K562 (cell line): ENCODE data around the gene COL6A2.

ENCODE experiments used
- EZH2 ChIP-seq: IDR thresholded peaks from 2 replicates; pipeline ENCODE4 v1.6.1; 2012; ENCODE audit warnings: low read depth, mild to moderate bottlenecking, inconsistent platforms, low read length, borderline replicate concordance
- YBX1 ChIP-seq: fragments of 450-650 bp; IDR thresholded peaks from 2 replicates; pipeline ENCODE4 v1.7.1; 2016; ENCODE audit warnings: mild to moderate bottlenecking
- ZNF174 ChIP-seq: fragments of 250-450 bp; sonication (Bioruptor Pico); IDR thresholded peaks from 2 replicates; pipeline ENCODE4 v1.4.0; 2020; ENCODE audit warnings: mild to moderate bottlenecking
- TF ChIP-seq, protein P1 (sequence below), 3 experiments: fragments of 200-800 bp in 1 of 3; fragments of 250-450 bp in 1 of 3; fragments of 450-650 bp in 1 of 3; sonication (Bioruptor Pico) in 1 of 3; sonication (Bioruptor generic) in 1 of 3; formaldehyde crosslinking in 1 of 3; IDR thresholded peaks; 2 replicates each; pipeline versions ENCODE4 v1.6.1 to v1.8.0; 2016 to 2022; ENCODE audit warnings: mild to moderate bottlenecking in 2 of 3, missing genetic modification characterization in 2 of 3, missing compliant biosample characterization in 1 of 3, moderate library complexity in 1 of 3
- TF ChIP-seq, protein P2 (sequence below): fragments of 250-450 bp; sonication (Bioruptor Pico); IDR thresholded peaks from 2 replicates; pipeline ENCODE4 v1.4.0; 2020; ENCODE audit warnings: mild to moderate bottlenecking, moderate library complexity
- TF ChIP-seq, protein P3 (sequence below): sonication (generic); formaldehyde crosslinking; IDR thresholded peaks from 2 replicates; pipeline ENCODE4 v1.8.1; 2023; ENCODE audit warnings: mild to moderate bottlenecking, missing genetic modification reagents

DNA sequence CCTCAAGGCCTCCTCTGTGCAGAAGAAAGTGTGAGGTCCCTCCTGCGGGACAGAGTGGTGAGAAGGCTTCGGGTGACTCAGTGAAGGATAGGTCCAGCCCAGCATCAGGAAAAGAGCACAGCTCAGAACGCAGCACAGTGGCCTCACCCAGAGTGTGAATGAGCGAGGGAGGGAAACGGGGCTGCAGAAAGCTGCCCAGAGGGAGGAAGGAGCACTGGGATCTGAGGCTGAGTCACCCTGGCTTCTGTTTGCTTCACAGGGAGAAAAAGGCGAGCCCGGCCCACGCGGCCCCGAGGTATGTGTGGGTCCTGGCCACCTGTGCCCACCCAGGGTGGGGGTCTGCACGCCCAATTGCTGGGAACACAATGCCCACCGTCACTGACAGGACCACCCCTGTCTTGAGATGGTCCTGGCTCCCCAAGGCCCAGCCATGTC lies 24.3 kb downstream of the COL6A2 start:
- TF ChIP-seq YBX1 (no peak), ZNF174 (CRISPR knock-in tag) (no peak), EZH2 (no peak)
- TF ChIP-seq, protein P1, sequence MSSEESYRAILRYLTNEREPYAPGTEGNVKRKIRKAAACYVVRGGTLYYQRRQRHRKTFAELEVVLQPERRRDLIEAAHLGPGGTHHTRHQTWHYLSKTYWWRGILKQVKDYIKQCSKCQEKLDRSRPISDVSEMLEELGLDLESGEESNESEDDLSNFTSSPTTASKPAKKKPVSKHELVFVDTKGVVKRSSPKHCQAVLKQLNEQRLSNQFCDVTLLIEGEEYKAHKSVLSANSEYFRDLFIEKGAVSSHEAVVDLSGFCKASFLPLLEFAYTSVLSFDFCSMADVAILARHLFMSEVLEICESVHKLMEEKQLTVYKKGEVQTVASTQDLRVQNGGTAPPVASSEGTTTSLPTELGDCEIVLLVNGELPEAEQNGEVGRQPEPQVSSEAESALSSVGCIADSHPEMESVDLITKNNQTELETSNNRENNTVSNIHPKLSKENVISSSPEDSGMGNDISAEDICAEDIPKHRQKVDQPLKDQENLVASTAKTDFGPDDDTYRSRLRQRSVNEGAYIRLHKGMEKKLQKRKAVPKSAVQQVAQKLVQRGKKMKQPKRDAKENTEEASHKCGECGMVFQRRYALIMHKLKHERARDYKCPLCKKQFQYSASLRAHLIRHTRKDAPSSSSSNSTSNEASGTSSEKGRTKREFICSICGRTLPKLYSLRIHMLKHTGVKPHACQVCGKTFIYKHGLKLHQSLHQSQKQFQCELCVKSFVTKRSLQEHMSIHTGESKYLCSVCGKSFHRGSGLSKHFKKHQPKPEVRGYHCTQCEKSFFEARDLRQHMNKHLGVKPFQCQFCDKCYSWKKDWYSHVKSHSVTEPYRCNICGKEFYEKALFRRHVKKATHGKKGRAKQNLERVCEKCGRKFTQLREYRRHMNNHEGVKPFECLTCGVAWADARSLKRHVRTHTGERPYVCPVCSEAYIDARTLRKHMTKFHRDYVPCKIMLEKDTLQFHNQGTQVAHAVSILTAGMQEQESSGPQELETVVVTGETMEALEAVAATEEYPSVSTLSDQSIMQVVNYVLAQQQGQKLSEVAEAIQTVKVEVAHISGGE (CRISPR knock-in tag; IDR thresholded peaks at IDR 0.05): no peak
- TF ChIP-seq, protein P2, sequence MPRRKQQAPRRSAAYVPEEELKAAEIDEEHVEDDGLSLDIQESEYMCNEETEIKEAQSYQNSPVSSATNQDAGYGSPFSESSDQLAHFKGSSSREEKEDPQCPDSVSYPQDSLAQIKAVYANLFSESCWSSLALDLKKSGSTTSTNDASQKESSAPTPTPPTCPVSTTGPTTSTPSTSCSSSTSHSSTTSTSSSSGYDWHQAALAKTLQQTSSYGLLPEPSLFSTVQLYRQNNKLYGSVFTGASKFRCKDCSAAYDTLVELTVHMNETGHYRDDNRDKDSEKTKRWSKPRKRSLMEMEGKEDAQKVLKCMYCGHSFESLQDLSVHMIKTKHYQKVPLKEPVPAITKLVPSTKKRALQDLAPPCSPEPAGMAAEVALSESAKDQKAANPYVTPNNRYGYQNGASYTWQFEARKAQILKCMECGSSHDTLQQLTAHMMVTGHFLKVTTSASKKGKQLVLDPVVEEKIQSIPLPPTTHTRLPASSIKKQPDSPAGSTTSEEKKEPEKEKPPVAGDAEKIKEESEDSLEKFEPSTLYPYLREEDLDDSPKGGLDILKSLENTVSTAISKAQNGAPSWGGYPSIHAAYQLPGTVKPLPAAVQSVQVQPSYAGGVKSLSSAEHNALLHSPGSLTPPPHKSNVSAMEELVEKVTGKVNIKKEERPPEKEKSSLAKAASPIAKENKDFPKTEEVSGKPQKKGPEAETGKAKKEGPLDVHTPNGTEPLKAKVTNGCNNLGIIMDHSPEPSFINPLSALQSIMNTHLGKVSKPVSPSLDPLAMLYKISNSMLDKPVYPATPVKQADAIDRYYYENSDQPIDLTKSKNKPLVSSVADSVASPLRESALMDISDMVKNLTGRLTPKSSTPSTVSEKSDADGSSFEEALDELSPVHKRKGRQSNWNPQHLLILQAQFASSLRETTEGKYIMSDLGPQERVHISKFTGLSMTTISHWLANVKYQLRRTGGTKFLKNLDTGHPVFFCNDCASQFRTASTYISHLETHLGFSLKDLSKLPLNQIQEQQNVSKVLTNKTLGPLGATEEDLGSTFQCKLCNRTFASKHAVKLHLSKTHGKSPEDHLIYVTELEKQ (CRISPR knock-in tag): no peak
- TF ChIP-seq, protein P3, sequence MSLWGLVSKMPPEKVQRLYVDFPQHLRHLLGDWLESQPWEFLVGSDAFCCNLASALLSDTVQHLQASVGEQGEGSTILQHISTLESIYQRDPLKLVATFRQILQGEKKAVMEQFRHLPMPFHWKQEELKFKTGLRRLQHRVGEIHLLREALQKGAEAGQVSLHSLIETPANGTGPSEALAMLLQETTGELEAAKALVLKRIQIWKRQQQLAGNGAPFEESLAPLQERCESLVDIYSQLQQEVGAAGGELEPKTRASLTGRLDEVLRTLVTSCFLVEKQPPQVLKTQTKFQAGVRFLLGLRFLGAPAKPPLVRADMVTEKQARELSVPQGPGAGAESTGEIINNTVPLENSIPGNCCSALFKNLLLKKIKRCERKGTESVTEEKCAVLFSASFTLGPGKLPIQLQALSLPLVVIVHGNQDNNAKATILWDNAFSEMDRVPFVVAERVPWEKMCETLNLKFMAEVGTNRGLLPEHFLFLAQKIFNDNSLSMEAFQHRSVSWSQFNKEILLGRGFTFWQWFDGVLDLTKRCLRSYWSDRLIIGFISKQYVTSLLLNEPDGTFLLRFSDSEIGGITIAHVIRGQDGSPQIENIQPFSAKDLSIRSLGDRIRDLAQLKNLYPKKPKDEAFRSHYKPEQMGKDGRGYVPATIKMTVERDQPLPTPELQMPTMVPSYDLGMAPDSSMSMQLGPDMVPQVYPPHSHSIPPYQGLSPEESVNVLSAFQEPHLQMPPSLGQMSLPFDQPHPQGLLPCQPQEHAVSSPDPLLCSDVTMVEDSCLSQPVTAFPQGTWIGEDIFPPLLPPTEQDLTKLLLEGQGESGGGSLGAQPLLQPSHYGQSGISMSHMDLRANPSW (CRISPR knock-in tag): no peak
